K562 (cell line): ENCODE results near the gene PPP1R12C. TPM values are rescaled to one million over a fixed set of nuclear protein-coding genes. Genes with fewer than 3 reads are reported as not detected.

Experiments
- DIDO1 ChIP-seq: fragments of 450-650 bp; IDR thresholded peaks from 2 replicates; pipeline ENCODE4 v1.6.1; 2016; ENCODE audit warnings: low read depth, missing biosample characterization, missing genetic modification characterization
- ILK ChIP-seq: fragments of 450-650 bp; IDR thresholded peaks from 2 replicates; pipeline ENCODE4 v1.6.1; 2016; ENCODE audit warnings: missing genetic modification characterization, low read depth, mild to moderate bottlenecking, missing compliant biosample characterization, moderate library complexity, borderline replicate concordance
- MTA1 ChIP-seq: fragments of 450-650 bp; IDR thresholded peaks from 2 replicates; pipeline ENCODE4 v1.6.1; 2017; ENCODE audit warnings: borderline replicate concordance
- MYC ChIP-seq, 2 experiments: fragments of 250-450 bp in 1 of 2; sonication (Bioruptor Pico) in 1 of 2; IDR thresholded peaks; 2 replicates each; pipeline versions ENCODE4 v1.5.1 to v1.6.1; 2012 to 2021; ENCODE audit warnings: low read depth in 2 of 2, borderline replicate concordance in 1 of 2, improper control_type of control experiment in 1 of 2, low read length in 1 of 2, mild to moderate bottlenecking in 1 of 2, moderate library complexity in 1 of 2
- NONO ChIP-seq, 2 experiments: fragments of 200-400 bp in 1 of 2; fragments of 450-650 bp in 1 of 2; formaldehyde crosslinking in 1 of 2; IDR thresholded peaks; 2 replicates each; pipeline ENCODE4 v1.6.1; 2017; ENCODE audit warnings: low read depth in 2 of 2, mild to moderate bottlenecking in 2 of 2, moderate library complexity in 2 of 2, low read length in 1 of 2
- PHF20 ChIP-seq: fragments of 450-650 bp; IDR thresholded peaks from 2 replicates; pipeline ENCODE4 v1.6.1; 2018; ENCODE audit not compliant: partially characterized antibody
- PTBP1 ChIP-seq: fragments of 200-400 bp; formaldehyde crosslinking; IDR thresholded peaks from 2 replicates; pipeline ENCODE4 v1.6.1; 2017; ENCODE audit warnings: low read depth, low read length
- RCOR1 ChIP-seq, 2 experiments: IDR thresholded peaks; 2 replicates each; pipeline ENCODE4 v1.6.1; 2012; ENCODE audit warnings: low read depth in 2 of 2, low read length in 2 of 2, borderline replicate concordance in 1 of 2, improper control_type of control experiment in 1 of 2
- SMARCA5 ChIP-seq: fragments of 450-650 bp; IDR thresholded peaks from 2 replicates; pipeline ENCODE4 v1.6.1; 2016
- ZC3H8 ChIP-seq: fragments of 450-650 bp; IDR thresholded peaks from 2 replicates; pipeline ENCODE4 v1.6.1; 2017
- ZNF561 ChIP-seq: fragments of 450-650 bp; formaldehyde crosslinking; conservative IDR thresholded peaks from 2 replicates; pipeline ENCODE4 v1.4.0; 2020; ENCODE audit warnings: mild to moderate bottlenecking, moderate library complexity
- polyA plus RNA-seq, 8 experiments: library from polyadenylated mRNA; depleted of rRNA in 4 of 8; stranded (reverse) in 5 of 8; unstranded in 3 of 8; fragments of >200 nt; fragmentation: Nextera tagmentation in 2 of 8; fragmentation: Illumina TruSeq in 1 of 8; extraction: Ambion mirVana in 2 of 8; extraction: Trizol in 1 of 8; gene quantifications; 2 replicates each; pipeline versions ENCODE4 v1.2.1 to v1.2.3, GENCODE V29; 2011 to 2014; ENCODE audit warnings: inconsistent platforms in 1 of 8, missing spikeins in 1 of 8
- total RNA-seq, 7 experiments: library from RNA; depleted of rRNA in 6 of 7; stranded (reverse); fragments of >200 nt in 6 of 7; fragmentation: Illumina TruSeq in 2 of 7; extraction: Trizol in 2 of 7; gene quantifications; 2 replicates each; pipeline versions ENCODE4 v1.2.1 to v1.2.3, GENCODE V29; 2011 to 2021; ENCODE audit warnings: low replicate concordance in 1 of 7
- TF ChIP-seq, protein P1 (sequence below): fragments of 250-450 bp; sonication (Bioruptor Pico); IDR thresholded peaks from 2 replicates; pipeline ENCODE4 v1.5.0; 2021; ENCODE audit warnings: mild to moderate bottlenecking, moderate library complexity
- TF ChIP-seq, protein P2 (sequence below), 2 experiments: fragments of 450-650 bp; IDR thresholded peaks; 2 replicates each; pipeline ENCODE4 v1.6.1; 2018; ENCODE audit warnings: mild to moderate bottlenecking in 2 of 2, low read depth in 1 of 2; ENCODE audit not compliant: partially characterized antibody in 2 of 2
- TF ChIP-seq, protein P3 (sequence below): fragments of 250-450 bp; sonication (Bioruptor Pico); IDR thresholded peaks from 2 replicates; pipeline ENCODE4 v1.4.0; 2020
- TF ChIP-seq, protein P4 (sequence below): fragments of 250-450 bp; sonication (Bioruptor Pico); IDR thresholded peaks from 2 replicates; pipeline ENCODE4 v1.4.0; 2020; ENCODE audit warnings: mild to moderate bottlenecking, moderate library complexity, borderline replicate concordance

The PPP1R12C gene
- total and polyA plus RNA-seq, 9 of the 15 experiments (the other 6 are each of a cell fraction or from before 2014, with no cell fraction given): 1.8 to 136 (median 33.7) TPM

DNA sequence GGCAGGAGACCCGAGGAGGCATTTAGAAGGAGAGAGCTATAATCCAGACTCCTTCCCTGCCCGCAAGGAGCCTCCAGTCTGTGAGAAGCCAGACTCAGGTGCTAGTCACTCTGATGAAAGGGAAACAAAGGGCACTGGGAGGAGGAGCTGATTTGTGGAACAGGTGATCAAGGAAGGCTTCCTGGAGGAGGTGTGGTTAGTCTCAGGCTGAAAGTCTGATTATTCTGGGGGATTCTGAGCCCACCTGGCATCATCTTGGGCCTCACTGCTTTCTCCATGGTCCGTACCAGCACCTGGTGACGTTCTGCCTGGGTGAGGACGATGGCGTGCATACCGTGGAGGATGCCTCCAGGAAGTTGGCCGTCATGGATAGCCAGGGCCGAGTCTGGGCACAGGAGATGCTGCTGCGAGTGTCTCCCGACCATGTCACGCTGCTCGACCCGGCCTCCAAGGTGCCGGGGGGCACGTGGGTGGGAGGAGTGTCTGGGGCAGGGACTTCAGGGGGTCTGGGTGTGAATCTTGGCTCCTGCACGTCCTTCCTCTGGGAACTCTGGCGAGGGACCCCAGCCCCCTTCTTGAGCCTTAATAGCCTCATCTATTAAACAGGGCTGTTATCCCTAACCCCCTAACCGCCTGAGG lies 37.9 kb downstream of the PPP1R12C start (continued):
- TF ChIP-seq MYC (IDR thresholded peaks at IDR 0.05; ENCODE audit: low read depth, low read length) (no peak), MYC (CRISPR knock-in tag; IDR thresholded peaks at IDR 0.05; ENCODE audit: borderline replicate concordance, low read depth) (no peak), NONO (IDR thresholded peaks at IDR 0.05; ENCODE audit: low read depth in 2 of 2, low read length in 1 of 2) (no peak), PHF20 (peak; percentile 20), MTA1 (no peak), SMARCA5 (peak; percentile 95), ILK (no peak), PTBP1 (peak; percentile 73; the same call in 1 of the 2 replicates), ZNF561 (CRISPR knock-in tag) (no peak), ZC3H8 (no peak), DIDO1 (tag) (no peak), RCOR1 (IDR thresholded peaks at IDR 0.05; ENCODE audit: borderline replicate concordance in 1 of 2, low read depth in 2 of 2, low read length in 2 of 2) (peak in 1 of 2 experiments; percentile 76; a peak in 2 of 4 replicates)
- TF ChIP-seq, protein P1, sequence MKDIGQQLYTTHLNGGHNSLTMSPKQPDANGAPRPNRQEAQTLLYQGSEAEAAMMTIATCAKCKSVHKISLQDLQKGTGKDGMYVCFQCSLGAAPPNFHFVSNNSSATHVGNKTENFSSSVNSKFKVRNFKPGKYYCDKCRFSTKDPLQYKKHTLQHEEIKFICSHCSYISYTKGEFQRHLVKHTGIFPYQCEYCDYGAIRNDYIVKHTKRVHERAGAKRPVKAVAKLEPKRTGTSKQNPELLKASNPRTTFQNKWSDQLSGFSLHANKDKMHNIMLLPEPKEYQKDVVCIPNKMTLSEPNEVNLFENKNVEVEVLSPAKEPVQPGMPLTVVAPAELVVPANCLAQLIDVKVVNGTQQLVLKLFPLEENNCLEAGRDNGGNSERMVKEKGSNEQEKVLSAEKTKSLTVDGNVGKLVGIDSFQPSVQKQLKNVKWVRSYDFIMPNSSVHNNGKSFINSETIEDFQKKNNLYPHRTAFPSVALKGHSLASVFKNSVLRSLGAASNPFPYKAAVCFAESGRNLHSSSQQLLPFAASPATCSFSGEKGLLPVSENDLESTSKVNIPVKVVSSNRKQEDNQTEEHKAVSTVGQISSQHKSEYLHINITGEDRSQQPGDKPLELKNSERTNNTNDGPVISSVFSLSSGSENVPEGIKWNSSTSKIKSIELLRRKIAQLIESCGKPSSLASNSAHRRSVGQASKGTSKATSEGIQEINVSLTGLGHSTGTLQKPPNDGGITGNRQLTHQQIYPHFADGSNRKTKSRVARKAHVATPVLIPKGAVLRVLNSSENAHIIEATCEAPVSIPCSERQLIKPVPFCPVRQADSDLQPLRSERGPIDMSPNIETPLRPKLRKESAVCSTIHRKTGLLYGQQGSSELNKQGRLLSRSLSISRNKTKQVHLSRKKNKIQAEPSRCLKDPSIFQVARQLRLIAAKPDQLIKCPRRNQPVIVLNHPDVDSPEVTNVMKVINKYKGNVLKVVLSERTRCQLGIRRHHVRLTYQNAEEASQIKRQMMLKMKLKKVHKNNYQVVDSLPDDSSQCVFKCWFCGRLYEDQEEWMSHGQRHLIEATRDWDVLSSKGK (CRISPR knock-in tag): no peak
- TF ChIP-seq, protein P2, sequence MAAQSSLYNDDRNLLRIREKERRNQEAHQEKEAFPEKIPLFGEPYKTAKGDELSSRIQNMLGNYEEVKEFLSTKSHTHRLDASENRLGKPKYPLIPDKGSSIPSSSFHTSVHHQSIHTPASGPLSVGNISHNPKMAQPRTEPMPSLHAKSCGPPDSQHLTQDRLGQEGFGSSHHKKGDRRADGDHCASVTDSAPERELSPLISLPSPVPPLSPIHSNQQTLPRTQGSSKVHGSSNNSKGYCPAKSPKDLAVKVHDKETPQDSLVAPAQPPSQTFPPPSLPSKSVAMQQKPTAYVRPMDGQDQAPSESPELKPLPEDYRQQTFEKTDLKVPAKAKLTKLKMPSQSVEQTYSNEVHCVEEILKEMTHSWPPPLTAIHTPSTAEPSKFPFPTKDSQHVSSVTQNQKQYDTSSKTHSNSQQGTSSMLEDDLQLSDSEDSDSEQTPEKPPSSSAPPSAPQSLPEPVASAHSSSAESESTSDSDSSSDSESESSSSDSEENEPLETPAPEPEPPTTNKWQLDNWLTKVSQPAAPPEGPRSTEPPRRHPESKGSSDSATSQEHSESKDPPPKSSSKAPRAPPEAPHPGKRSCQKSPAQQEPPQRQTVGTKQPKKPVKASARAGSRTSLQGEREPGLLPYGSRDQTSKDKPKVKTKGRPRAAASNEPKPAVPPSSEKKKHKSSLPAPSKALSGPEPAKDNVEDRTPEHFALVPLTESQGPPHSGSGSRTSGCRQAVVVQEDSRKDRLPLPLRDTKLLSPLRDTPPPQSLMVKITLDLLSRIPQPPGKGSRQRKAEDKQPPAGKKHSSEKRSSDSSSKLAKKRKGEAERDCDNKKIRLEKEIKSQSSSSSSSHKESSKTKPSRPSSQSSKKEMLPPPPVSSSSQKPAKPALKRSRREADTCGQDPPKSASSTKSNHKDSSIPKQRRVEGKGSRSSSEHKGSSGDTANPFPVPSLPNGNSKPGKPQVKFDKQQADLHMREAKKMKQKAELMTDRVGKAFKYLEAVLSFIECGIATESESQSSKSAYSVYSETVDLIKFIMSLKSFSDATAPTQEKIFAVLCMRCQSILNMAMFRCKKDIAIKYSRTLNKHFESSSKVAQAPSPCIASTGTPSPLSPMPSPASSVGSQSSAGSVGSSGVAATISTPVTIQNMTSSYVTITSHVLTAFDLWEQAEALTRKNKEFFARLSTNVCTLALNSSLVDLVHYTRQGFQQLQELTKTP (IDR thresholded peaks at IDR 0.05; ENCODE audit: low read depth in 1 of 2, partially characterized antibody in 2 of 2): no peak
- TF ChIP-seq, protein P3, sequence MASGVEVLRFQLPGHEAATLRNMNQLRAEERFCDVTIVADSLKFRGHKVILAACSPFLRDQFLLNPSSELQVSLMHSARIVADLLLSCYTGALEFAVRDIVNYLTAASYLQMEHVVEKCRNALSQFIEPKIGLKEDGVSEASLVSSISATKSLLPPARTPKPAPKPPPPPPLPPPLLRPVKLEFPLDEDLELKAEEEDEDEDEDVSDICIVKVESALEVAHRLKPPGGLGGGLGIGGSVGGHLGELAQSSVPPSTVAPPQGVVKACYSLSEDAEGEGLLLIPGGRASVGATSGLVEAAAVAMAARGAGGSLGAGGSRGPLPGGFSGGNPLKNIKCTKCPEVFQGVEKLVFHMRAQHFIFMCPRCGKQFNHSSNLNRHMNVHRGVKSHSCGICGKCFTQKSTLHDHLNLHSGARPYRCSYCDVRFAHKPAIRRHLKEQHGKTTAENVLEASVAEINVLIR: no peak
- TF ChIP-seq, protein P4, sequence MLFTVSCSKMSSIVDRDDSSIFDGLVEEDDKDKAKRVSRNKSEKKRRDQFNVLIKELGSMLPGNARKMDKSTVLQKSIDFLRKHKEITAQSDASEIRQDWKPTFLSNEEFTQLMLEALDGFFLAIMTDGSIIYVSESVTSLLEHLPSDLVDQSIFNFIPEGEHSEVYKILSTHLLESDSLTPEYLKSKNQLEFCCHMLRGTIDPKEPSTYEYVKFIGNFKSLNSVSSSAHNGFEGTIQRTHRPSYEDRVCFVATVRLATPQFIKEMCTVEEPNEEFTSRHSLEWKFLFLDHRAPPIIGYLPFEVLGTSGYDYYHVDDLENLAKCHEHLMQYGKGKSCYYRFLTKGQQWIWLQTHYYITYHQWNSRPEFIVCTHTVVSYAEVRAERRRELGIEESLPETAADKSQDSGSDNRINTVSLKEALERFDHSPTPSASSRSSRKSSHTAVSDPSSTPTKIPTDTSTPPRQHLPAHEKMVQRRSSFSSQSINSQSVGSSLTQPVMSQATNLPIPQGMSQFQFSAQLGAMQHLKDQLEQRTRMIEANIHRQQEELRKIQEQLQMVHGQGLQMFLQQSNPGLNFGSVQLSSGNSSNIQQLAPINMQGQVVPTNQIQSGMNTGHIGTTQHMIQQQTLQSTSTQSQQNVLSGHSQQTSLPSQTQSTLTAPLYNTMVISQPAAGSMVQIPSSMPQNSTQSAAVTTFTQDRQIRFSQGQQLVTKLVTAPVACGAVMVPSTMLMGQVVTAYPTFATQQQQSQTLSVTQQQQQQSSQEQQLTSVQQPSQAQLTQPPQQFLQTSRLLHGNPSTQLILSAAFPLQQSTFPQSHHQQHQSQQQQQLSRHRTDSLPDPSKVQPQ (CRISPR knock-in tag): no peak
